Kidney epithelial cell (primary cell): ENCODE measurements around the gene ANTXRL. TPM values are rescaled to one million over a fixed set of nuclear protein-coding genes. Genes with fewer than 3 reads are reported as not detected.
"Not testable (repeated sequence)": the region's sequence is repeated elsewhere in the genome, so short reads cannot be mapped to it uniquely, and the experiment has no call there.

Experiments used
- DNase-seq: peaks from one replicate; pipeline ENCODE4 v3.0.0-alpha.2; 2010; ENCODE audit warnings: low read depth
- H3K27me3 ChIP-seq: 2 replicates; pipeline ENCODE4 v1.6.0; 2011; ENCODE audit warnings: low read length; ENCODE audit not compliant: control insufficient read depth, insufficient read depth
- H3K36me3 ChIP-seq: 2 replicates; pipeline ENCODE4 v1.5.1; 2011; ENCODE audit warnings: low read length; ENCODE audit not compliant: control insufficient read depth, insufficient read depth
- H3K4me3 ChIP-seq: 2 replicates; pipeline ENCODE4 v1.5.1; 2011; ENCODE audit warnings: low read depth, mild to moderate bottlenecking, control low read depth, low read length
- CTCF ChIP-seq: IDR thresholded peaks from 2 replicates; pipeline ENCODE4 v1.5.1; 2011; ENCODE audit warnings: mild to moderate bottlenecking, moderate library complexity, low read length, control low read depth, inconsistent platforms; ENCODE audit not compliant: insufficient read depth, poor library complexity, severe bottlenecking
- total RNA-seq: library from RNA; depleted of rRNA; stranded (reverse); fragments of >200 nt; gene quantifications from 2 replicates; pipeline ENCODE4 v1.2.3, GENCODE V29; 2015

Gene ANTXRL
- total RNA-seq, 1 donor from 2014 or later, result not detected

GRCh38 chr10:46268076-46268881, 18.5 kb upstream of the ANTXRL start:
- Histone ChIP-seq H3K27me3 (no peaks in the 10 kb centered on the region), H3K4me3 (no peak overlapping the region), H3K36me3 (no peaks in the 10 kb centered on the region)
- DNase-seq, result no peak
- no peak for TF ChIP-seq CTCF

GRCh38 chr10:46269554-46270053, 17.2 kb upstream of the ANTXRL start:
- H3K4me3 ChIP-seq, DNase-seq, H3K36me3 ChIP-seq, H3K27me3 ChIP-seq: not testable (repeated sequence)

- no peak for TF ChIP-seq CTCF
- DNase-seq, result no peak
- Histone ChIP-seq H3K27me3 (no peaks in the 10 kb centered on the region), H3K4me3 (no peak overlapping the region), H3K36me3 (no peaks in the 10 kb centered on the region)
These were observed 16.5 kb upstream of the ANTXRL start for GRCh38 chr10:46270086-46270811.

- not testable (repeated sequence) for H3K27me3 ChIP-seq, DNase-seq, H3K4me3 ChIP-seq, H3K36me3 ChIP-seq
These were observed 15.8 kb upstream of the ANTXRL start for GRCh38 chr10:46270963-46271530.

GRCh38 chr10:46271795-46272499, 14.8 kb upstream of the ANTXRL start:
- not testable (repeated sequence) for H3K27me3 ChIP-seq, H3K36me3 ChIP-seq, DNase-seq, H3K4me3 ChIP-seq

- DNase-seq, result no peak
- Histone ChIP-seq H3K27me3 (no peaks in the 10 kb centered on the region), H3K36me3 (no peaks in the 10 kb centered on the region), H3K4me3 (no peak overlapping the region)
- no peak for TF ChIP-seq CTCF
These were observed 13.9 kb upstream of the ANTXRL start for GRCh38 chr10:46272863-46273415.
